ENCODE data around the gene SYCE3.
"Not testable (repeated sequence)": the region's sequence is repeated elsewhere in the genome, so short reads cannot be mapped to it uniquely, and the experiment has no call there.

Gene SYCE3

DNA sequence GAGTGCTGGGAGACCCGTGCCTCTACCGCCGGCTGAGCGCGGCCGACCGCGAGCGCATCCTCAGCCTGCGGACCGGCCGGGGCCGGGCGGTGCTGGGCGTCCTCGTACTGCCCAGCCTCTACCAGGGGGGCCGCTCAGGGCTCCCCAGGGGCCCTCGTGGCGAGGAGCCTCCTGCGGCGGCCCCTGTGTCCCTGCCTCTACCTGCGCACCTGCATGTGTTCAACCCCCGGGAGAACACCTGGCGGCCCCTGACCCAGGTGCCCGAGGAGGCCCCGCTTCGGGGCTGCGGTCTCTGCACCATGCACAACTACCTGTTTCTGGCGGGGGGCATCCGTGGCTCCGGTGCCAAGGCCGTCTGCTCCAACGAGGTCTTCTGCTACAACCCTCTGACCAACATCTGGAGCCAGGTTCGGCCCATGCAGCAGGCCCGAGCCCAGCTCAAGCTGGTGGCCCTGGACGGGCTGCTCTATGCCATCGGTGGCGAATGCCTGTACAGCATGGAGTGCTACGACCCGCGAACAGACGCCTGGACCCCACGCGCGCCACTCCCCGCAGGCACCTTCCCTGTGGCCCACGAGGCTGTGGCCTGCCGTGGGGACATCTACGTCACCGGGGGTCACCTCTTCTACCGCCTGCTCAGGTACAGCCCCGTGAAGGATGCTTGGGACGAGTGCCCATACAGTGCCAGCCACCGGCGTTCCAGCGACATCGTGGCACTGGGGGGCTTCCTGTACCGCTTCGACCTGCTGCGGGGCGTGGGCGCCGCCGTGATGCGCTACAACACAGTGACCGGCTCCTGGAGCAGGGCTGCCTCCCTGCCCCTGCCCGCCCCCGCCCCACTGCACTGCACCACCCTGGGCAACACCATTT is 13.6 kb downstream of the SYCE3 start:
- no peak for DNase-seq (ENCODE audit: low read depth in 2 of 2)

DNA sequence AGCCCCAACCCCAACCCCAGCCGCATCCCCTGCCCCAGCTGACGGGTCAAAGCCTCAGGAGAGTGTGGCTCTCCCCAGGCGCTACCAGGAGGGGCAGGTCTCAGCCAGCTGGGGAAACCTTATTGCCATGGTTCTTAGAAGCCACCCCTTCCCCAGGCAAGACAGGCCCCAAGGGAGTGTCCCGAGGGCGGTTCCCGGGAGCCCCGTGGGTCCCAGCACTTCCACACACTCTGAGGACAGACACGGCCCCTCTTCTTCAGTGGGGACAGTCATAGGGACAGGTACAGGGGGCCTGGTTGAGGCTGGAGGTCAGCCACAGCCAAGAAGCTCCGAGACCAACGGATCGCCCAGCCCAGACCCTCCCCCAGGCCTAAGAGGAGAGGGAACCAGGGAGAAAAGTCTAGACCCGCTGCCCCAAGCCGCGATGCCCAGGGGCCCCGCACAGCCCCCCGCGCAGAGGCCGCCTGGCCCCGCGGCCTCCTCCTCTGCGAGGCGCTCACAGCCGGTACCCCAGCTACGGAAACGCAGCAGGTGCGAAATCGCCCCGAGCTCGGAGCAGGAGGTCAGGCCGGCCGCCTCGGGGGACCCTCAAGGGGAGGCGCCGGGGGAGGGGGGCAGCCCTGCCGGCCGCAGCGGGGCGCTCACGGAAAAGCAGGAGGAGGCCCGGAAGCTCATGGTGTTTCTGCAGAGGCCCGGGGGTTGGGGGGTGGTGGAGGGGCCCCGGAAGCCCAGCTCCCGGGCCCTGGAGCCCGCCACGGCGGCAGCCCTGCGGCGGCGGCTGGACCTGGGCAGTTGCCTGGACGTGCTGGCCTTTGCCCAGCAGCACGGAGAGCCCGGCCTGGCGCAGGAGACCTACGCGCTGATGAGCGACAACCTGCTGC is 14.4 kb downstream of the SYCE3 start:
- DNase-seq (ENCODE audit: low read depth in 2 of 2): peak in 1 of 2 donors; percentile 52

DNA sequence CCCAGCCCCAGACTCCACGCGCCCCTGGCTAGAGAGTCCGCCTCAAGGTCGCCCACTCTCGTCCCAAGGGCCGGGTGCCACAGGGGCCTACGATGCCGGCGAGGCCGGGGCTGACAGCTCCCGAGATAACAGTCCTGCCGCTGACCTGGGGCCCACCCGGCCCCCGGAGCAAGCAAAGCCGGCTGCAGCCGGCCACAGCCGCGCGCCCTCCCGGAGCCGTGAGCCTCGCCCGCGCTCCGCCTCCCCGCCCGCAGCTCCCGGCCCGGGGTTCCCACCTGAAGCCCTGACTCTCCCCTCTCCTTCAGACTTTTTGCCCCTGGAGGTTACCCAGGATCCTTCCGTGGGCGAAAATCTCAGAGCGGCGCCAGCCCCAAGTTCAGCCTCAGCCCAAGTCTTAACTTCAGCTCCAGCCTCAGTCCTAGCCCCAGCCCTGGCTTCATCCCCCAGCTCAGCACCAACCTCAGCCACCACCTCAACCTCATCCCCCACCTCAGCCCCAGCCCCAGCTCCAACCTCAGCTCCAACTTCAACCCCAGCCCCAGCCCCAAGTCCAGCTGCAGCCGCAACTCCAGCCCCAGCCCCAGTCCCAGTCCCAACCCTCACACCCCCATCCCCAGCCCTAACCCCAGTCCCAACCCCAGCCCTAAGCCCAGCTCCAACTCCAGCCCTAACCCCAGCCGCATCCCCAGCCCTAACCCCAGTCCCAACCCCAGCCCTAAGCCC is 15.3 kb downstream of the SYCE3 start:
- DNase-seq (ENCODE audit: low read depth in 2 of 2): no peak

DNA sequence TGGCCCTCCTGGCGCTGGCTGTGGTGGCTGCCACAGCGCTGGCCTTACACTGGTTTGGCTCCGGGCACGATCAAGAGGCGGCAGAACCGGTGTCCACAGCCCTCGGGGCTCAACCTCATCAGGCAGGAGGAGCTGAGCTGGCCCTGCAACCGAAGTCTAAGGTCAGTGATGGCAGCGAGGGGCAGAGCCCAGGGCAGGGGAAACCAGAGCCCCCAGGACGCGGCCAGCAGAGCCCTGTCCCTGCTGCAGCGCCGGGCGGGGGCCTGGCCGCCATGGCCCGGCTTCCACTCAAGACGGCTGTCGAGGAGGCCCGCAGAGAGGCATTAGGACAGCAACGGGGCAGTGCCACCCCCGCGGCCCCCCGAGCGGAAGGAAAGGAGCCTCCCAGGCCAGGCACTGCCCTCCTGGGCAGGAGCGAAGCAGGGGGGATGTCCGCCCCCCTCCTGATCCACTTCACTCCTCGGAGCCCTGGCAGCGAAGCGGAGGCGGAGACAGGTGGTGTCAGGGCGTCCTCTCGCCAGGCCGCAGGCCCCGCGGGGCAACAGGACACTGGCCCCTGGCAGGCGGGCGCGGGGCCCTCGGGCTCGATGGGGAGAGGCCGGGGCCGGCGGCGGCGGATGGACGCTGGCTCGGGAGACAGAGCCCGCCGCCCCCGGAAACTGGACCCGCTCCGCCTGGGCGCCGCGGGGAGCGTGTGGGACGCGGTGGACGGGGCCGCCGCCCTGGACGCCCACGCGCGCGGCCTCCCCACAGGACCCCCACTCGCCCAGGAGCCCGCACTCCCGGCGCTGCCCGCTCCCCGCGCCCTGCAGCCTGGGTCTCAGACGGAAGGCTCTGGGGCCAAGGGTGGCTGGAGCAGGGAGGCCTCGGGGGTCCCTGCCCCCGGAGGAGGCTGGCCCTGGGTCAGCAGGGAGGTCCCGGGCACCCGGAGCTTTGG is 16.1 kb downstream of the SYCE3 start:
- DNase-seq (ENCODE audit: low read depth in 2 of 2): no peak

DNA sequence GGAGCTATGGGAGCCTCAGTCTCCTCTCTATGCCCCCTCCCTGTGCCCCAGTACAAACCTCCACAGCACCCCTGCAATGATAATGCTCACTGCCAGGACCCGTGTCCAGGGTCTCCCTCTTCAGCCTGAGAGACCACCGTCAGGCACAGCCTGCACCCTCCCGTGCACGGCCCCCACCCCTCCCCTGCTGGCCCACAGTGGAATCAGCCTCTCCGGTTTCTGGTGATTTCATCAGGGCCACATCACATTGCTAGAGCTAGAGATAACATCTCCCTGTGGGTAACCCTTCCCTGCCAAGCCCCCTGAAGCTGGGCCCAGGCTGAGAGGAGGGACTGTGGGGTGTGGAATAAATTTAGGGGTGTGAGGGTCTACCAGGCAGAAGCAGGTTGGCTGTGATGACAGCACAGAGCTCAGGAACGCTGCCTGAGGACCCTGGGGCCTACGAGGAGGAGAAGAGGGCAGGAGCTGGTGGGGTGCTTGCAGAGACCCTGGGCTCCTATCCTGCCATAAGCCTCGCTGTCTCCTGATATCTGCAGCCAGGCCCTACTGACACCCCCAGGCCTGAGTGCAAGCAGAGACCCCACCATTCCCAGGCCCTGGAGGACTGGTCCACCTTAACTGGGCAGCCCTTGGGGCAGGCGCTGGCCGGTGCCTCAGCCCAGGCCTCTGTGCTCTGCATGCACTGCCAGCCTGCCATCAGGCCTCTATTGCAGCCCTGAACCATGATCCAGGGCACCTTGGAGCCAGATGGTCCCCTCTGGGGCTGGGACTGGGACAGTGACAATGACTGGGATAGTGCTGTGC is 17.0 kb downstream of the SYCE3 start, which contains the start of gene KLHDC7B:
TSS of gene KLHDC7B (plus strand) at position 378 of the 804 bp plus-strand sequence. CDS start at position 723, 345 bp downstream.
- DNase-seq (ENCODE audit: low read depth in 2 of 2): no peak

DNA sequence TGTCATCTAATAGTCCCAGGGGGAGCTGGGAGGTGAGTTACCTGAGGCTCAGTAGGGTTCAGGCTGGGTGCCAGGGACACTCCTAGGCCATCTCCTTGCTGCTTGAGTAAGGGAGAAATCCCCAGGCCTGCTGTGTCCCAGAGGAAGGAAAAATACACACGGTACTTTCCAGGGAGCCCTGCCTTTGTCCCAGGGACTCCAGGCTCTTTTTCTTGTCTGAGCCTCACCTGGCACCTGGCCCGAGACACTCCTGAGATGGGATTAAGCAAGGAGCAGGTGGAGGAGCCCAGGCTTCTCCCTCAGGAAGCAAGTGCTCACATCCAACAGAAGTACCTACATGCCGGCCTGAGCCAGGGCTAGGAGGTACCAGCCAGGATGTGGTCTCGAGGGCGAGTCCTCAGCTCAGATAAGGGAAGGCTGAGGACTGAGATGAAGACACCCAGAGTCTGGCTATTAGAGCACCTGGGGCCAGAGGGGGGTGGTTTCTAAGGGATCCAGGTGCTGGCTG is 17.9 kb downstream of the SYCE3 start:
- DNase-seq (ENCODE audit: low read depth in 2 of 2): no peak

DNA sequence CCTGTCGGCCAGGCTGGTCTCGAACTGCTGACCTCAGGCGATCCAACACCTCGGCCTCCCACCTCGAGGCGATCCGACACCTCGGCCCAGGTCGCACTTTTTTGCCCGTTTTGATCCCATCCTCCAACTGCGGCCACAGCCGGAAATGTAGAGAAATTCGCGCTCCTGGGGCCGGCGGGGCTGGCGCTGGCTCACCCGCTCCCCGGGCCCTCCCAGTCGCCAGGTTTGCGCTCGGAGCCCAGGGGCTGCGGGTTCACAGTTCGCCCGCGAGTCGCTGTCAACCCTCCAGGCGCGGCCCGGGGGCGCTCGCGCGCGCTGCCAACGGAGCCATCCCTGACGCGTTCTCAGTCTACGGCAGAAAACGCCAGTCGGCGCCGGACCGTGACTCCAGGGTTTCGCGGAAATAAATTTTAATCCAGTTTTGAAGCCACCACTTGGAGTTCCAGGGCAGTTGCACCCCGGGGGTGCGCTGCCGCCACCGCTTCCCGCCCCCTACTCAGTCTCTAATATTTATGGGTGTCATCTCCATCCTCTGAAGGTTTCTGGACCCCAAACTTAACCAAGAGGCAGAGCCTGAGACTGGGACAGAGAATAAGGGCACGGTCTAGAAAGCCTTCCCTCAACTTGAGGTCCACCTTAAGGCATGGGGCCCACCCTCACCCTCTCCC is 18.5 kb downstream of the SYCE3 start:
- DNase-seq (ENCODE audit: low read depth in 2 of 2): peak; percentile 83 to 84

DNA sequence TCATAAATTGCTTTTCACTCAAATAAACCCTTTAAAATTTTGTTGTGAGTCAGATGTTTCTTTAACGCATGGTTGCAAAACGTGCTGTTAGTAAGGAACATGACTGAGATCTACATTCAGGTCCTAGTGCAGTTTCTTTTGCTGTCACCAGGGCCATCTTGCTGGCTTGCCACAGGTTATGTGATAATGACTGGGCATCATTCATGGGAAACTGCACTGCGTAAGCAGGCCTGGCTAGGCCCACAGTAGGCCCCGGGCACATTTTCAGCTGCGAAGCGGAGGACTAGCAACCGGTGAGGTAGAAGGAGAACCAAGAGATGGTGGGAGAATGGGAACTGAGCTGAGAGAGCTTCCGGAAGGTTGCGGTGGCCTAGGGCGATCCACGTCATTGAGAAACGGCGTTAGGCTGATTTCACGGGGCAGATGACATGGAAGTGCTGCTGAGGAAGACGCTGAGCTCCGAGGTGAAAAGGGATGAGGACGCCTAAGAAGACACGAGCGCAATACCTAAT is 20.2 kb downstream of the SYCE3 start:
- DNase-seq (ENCODE audit: low read depth in 2 of 2): peak in 1 of 2 donors; percentile 37

DNA sequence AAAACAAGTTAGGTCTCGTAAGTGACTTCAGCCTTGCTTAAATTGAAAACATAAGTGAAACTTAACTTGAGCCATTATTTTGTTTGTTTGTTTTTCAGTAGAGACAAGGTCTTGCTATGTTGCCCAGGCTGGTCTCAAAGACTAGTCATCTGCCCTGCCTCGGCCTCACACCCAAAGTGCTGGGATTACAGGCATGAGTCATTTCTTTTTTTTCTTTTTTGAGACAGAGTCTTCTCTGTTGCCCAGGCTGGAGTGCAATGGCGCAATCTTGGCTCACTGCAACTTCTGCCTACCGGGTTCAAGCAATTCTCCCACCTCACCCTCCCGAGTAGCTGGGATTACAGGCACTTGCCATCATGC is 21.1 kb downstream of the SYCE3 start:
- DNase-seq (ENCODE audit: low read depth in 2 of 2): peak in 1 of 2 donors; percentile 42

DNA sequence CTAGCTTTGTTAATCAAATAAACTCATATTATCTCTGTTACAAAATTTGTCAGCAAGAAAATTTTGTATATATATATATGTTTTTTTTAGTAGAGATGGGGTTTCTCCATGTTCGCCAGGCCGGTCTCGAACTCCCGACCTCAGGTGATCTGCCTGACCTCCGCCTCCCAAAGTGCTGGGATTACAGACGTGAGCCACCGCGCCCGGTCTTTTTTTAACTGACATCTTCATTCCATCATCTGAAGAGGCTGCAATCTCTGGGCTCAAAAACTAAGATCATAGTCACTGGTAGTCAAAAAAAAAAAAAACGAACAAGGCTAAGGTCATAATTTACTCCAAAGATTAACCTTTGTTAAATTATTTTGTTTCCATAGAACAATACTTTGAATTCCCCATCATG is 22.3 kb downstream of the SYCE3 start:
- DNase-seq (ENCODE audit: low read depth in 2 of 2): no peak

DNA sequence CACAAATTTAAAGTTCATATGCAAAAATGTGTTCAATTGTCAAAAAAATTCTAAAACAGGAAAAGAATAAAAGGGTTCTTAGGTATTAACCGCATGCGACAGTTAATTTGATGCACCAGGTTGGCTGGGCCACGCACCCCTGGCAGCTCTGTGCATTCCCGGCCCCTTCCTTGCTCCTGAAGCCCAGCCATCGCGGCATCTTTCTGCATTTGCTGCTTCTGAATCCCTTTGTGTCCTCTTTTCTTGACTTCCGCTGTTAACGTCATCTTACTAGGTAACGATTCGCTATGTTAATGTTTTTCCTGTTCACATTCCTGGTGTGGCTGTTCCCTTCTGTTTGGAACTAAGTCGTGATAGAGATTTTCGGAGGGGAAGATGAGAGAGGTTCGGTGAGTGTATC is 25.0 kb downstream of the SYCE3 start:
- no peak for DNase-seq (ENCODE audit: low read depth in 2 of 2)

DNA sequence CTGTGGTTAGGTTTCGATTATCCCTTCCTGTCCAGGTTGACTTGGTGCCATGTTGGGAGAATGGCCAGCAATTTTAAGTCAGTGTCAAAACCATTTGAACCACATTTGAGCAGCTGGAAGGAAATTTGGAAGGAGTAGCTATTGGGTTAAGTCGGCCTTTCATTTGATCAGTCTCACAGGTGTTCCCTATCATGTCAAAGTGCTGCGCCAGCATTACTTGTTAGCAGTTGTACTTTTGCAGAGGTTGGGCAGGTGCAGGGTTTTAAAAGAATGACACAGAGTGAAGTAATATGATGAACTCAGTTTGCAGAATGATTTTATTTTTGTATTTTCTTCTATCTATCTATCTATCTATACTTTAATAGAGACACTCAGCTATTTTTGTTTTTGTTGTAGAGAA is 26.5 kb downstream of the SYCE3 start:
- DNase-seq (ENCODE audit: low read depth in 2 of 2): no peak

DNA sequence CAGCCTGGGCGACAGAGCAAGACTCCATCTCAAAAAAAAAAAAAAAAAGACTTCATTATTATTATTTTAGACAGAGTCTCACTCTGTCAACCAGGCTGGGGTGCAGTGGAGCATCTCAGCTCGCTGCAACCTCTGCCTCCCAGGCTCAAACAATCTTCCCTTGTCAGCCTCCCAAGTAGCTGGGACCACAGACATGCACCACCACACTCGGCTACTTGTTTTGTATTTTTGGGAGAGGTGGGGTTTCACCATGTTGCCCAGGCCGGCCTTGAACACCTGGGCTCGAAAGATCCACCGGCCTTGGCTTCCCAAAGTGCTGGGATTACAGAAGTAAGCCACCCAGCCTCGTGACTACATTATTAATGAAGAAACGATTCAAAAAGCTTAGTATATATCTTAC is 27.6 kb downstream of the SYCE3 start:
- DNase-seq (ENCODE audit: low read depth in 2 of 2): no peak

DNA sequence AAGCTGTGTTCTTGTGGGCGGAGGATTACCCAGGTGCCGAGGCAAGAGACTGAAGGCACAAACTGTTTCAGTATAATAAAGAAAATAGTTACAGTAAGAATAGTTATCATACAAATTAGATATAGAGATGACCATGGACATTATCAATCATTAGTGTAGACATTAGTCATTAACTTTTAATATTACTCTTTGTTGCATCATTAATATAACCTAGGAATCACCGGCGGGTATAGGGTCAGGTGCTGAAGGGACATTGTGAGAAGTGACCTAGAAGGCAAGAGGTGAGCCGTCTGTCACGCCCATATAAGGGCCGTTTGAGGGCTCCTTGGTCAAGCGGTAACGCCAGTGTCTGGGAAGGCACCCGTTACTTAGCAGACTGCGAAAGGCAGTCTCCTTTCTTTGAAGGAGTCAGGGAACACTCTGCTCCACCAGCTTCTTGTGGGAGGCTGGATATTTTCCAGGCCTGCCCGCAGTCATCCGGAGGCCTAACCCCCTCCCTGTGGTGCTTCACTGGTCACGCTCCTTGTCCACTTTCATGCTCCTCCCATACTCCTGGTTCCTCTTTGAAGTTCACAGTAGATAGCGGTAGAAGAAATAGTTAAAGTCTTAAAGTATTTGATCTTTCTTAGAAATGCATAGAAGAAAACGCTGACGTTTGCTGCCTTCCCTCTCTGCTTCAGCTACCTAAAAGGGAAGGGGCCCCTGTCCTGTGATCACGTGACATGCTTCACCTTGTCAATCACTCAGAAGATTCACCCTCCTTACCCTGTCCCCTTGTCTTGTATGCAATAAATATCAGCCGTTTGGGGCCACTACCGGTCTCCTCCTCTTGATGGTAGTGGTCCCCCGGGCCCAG is 28.6 kb downstream of the SYCE3 start:
- not testable (repeated sequence) for DNase-seq (ENCODE audit: low read depth in 2 of 2)

DNA sequence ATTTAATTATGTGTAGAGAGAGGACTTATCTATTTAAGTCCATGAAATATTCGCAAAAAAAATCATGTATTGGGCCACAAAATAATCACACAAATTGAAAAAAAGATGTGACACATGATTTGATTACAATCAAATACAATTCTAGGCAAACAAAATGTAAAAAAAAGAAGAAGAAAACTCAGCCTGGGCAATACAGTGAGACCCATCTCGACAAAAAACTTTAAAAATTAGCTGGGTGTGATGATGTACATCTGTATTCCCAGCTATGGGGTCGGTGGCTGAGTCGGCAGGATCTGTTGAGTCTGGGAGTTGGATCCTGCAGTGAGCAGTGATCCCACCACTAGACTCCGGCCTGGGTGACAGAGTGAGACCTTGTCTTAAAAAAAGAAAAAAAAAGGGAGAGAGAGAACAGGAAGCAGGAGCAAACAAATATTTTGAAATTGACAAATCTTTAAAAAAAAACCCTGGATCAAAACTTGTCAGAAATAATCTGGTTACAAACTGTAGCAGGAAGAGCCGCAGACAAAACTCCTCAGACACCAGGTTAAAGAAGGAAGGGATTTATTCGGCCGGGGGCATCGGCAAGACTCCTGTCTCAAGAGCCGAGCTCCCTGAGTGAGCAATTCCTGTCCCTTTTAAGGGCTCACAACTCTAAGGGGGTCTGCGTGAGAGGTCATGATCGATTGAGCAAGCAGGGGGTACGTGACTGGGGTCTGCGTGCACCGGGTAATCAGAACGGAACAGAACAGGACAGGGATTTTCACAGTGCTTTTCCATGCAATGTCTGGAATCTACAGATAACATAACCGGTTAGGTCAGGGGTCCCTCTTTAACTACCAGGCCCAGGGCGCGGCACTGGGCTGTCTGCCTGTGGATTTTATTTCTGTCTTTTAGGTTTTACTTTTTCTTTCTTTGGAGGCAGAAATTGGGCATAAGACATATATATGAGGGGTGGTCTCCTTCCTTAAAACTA is 29.6 kb downstream of the SYCE3 start:
- DNase-seq (ENCODE audit: low read depth in 2 of 2): no peak

DNA sequence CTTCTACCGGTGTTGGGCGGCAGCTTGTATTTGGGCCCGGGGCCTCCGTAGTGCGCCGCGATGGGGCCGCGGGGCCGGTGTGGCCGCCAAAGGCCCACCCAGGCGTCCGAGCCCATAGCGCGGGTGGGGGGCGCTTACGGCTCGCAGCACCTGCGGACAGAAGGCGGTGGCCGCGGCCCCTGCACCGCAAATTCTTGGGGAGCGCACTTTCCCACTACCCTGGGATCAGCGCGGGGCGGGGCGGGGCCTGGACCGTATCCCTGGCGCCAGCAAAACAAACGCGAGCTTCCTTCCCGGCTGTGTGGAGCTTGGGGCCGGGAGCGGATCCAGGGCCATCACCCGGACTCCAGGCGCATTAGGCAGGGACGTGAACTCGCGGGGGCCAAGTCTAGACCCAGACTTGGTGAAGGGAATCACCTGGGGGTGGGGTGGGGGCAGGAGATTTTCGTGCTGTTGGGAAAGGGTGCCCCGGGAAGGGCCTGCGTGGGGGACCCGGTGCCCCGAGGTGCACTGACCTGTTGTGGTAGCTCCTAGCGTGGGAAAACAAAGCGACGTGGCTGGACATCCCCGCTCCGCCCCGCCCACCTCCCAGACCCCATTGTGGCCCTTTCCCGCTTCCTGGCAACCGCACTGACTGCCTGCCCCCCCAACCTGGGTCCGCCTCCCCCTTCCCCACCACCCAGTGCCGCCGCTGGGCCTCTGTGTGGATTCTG is 30.6 kb downstream of the SYCE3 start:
- DNase-seq (ENCODE audit: low read depth in 2 of 2): no peak
